HepG2 (cell line): ENCODE measurements around the gene LSM2. TPM values are rescaled to one million over a fixed set of nuclear protein-coding genes. Genes with fewer than 3 reads are reported as not detected.

Experiments used
- ATAC-seq: fragments of 200-7000 bp; cut with Tn5 transposase; 3 replicates; pipeline ENCODE4 v1.9.1; 2020; ENCODE audit warnings: mild to moderate bottlenecking, moderate library complexity
- BruUV-seq: library from RNA; stranded (reverse); fragments of 400-500 nt; replicated peaks from 2 replicates; lab custom pipeline; 2021; lab: Mats Ljungman, UMichigan
- CTCF ChIA-PET: fragments of 300-600 bp; formaldehyde crosslinking; extraction: SDS; loops from one replicate; lab custom pipeline; 2021; ENCODE audit warnings: low total read pairs, inconsistent platforms, low intra/inter-chr PET ratio; lab: Yijun Ruan, JAX
- POLR2A ChIA-PET: fragments of 350-600 bp; sonication (Branson Sonifier 250); formaldehyde crosslinking; loops from one replicate; lab custom pipeline; 2020; ENCODE audit warnings: antibody characterized with exemption, inconsistent platforms; lab: Yijun Ruan, JAX
- DNase-seq: peaks from one replicate; pipeline ENCODE4 v3.0.0-alpha.2; 2015; ENCODE audit warnings: low spot score
- FAIRE-seq: peaks from 3 replicates; lab custom pipeline; 2011; peaks lifted over from hg19 to GRCh38; lab: Jason Lieb, UNC
- H2AFZ ChIP-seq: one replicate; pipeline ENCODE4 v1.6.1; 2011; ENCODE audit warnings: low read length, inconsistent platforms
- H3K27ac ChIP-seq: fragments of 300-600 bp; 3 replicates; pipeline ENCODE4 v1.8.0; 2011; ENCODE audit warnings: mixed run types, mild to moderate bottlenecking, mixed read lengths, low read length, inconsistent platforms; ENCODE audit not compliant: insufficient read depth; ENCODE audit errors: extremely low read length
- H3K27me3 ChIP-seq, 2 experiments: fragments of 200-600 bp in 1 of 2; 2 replicates in 1 of 2; 3 replicates in 1 of 2; pipeline versions ENCODE4 v1.6.0 to v1.8.0; 2011; ENCODE audit warnings: low read length in 2 of 2, mild to moderate bottlenecking in 2 of 2, moderate library complexity in 2 of 2, inconsistent platforms in 1 of 2; ENCODE audit not compliant: insufficient read depth in 2 of 2, control insufficient read depth in 1 of 2
- H3K36me3 ChIP-seq, 2 experiments: fragments of 200-600 bp in 1 of 2; replicated peaks in 1 of 2; 2 replicates in 1 of 2; 3 replicates in 1 of 2; pipeline versions ENCODE4 v1.5.1 to v1.8.0; 2011; ENCODE audit warnings: low read length in 2 of 2, inconsistent platforms in 1 of 2; ENCODE audit not compliant: insufficient read depth in 2 of 2, control insufficient read depth in 1 of 2
- H3K4me1 ChIP-seq: 2 replicates; pipeline ENCODE4 v1.5.1; 2012; ENCODE audit warnings: low read length, inconsistent platforms; ENCODE audit not compliant: insufficient read depth
- H3K4me2 ChIP-seq: 2 replicates; pipeline ENCODE4 v1.6.0; 2011; ENCODE audit warnings: low read depth, low read length, inconsistent platforms
- H3K4me3 ChIP-seq, 3 experiments: fragments of 200-600 bp in 1 of 3; sonication (generic), shearing (Covaris generic) in 1 of 3; replicated peaks in 1 of 3; 2 replicates each; pipeline ENCODE4 v1.5.1; 2011 to 2016; ENCODE audit warnings: low read length in 3 of 3, inconsistent platforms in 2 of 3, low read depth in 2 of 3, mild to moderate bottlenecking in 2 of 3, control low read depth in 1 of 3, mixed read lengths in 1 of 3; ENCODE audit not compliant: insufficient read depth in 1 of 3
- H3K79me2 ChIP-seq: one replicate; pipeline ENCODE4 v1.6.1; 2011; ENCODE audit warnings: low read length, inconsistent platforms; ENCODE audit not compliant: insufficient read depth
- H3K9ac ChIP-seq: 2 replicates; pipeline ENCODE4 v1.6.0; 2011; ENCODE audit warnings: mild to moderate bottlenecking, low read depth, low read length, inconsistent platforms; ENCODE audit not compliant: insufficient read depth
- H3K9me3 ChIP-seq: 2 replicates; pipeline ENCODE4 v1.5.1; 2012; ENCODE audit warnings: mild to moderate bottlenecking, low read length
- H4K20me1 ChIP-seq: 2 replicates; pipeline ENCODE4 v1.6.0; 2011; ENCODE audit warnings: inconsistent platforms, mild to moderate bottlenecking, low read length, moderate library complexity; ENCODE audit not compliant: insufficient read depth
- ATF4 ChIP-seq, 2 experiments: fragments of 450-650 bp in 1 of 2; sonication (generic) in 1 of 2; formaldehyde crosslinking; IDR thresholded peaks; 2 replicates each; pipeline versions ENCODE4 v1.5.0 to v1.8.0; 2020 to 2022; ENCODE audit warnings: mild to moderate bottlenecking in 1 of 2, missing genetic modification reagents in 1 of 2
- PHF8 ChIP-seq: sonication (generic); formaldehyde crosslinking; IDR thresholded peaks from 2 replicates; pipeline ENCODE4 v1.5.0; 2020; ENCODE audit warnings: missing genetic modification reagents
- POLR2A ChIP-seq, 2 experiments: IDR thresholded peaks; 2 replicates each; pipeline ENCODE4 v1.6.1; 2011; ENCODE audit warnings: low read depth in 2 of 2, low read length in 2 of 2, mild to moderate bottlenecking in 1 of 2, moderate library complexity in 1 of 2; ENCODE audit not compliant: insufficient read depth in 1 of 2
- REPIN1 ChIP-seq: sonication (generic); formaldehyde crosslinking; IDR thresholded peaks from 2 replicates; pipeline ENCODE4 v1.8.0; 2022; ENCODE audit warnings: missing genetic modification reagents, low read depth, mild to moderate bottlenecking, borderline replicate concordance
- RFXAP ChIP-seq: sonication (generic); formaldehyde crosslinking; IDR thresholded peaks from 2 replicates; pipeline ENCODE4 v1.4.0; 2020; ENCODE audit warnings: missing genetic modification reagents, borderline replicate concordance
- TEAD2 ChIP-seq: sonication (generic); formaldehyde crosslinking; IDR thresholded peaks from 2 replicates; pipeline ENCODE4 v1.9.0; 2021; ENCODE audit warnings: missing genetic modification reagents
- ZBTB26 ChIP-seq: IDR thresholded peaks from 2 replicates; pipeline ENCODE4 v1.6.1; 2016; ENCODE audit warnings: missing compliant biosample characterization, missing genetic modification reagents, borderline replicate concordance
- ZC3H13 ChIP-seq: sonication (generic); formaldehyde crosslinking; IDR thresholded peaks from 2 replicates; pipeline ENCODE4 v1.8.1; 2023; ENCODE audit warnings: mild to moderate bottlenecking, missing genetic modification reagents, moderate library complexity
- ZFP90 ChIP-seq: sonication (generic); formaldehyde crosslinking; IDR thresholded peaks from 2 replicates; pipeline ENCODE4 v1.8.0; 2022; ENCODE audit warnings: missing genetic modification reagents, mild to moderate bottlenecking, inconsistent platforms, borderline replicate concordance
- ZNF281 ChIP-seq: sonication (generic); formaldehyde crosslinking; IDR thresholded peaks from 2 replicates; pipeline ENCODE4 v1.4.0; 2020; ENCODE audit warnings: missing genetic modification reagents, borderline replicate concordance
- ZNF564 ChIP-seq: sonication (generic); formaldehyde crosslinking; IDR thresholded peaks from 2 replicates; pipeline ENCODE4 v1.8.1; 2023; ENCODE audit warnings: mild to moderate bottlenecking, missing genetic modification reagents
- WGBS: methylation state at CpG from one replicate; pipeline ENCODE4 v1.1.6; 2017; ENCODE audit warnings: low lambda C conversion rate; 5-methylcytosine and 5-hydroxymethylcytosine counted together
- in situ Hi-C: cut with HindIII; loops from 2 replicates; pipeline ENCODE4 v1.10.0; 2017; ENCODE audit warnings: low pct_unique_long_range_greater_than_20kb; ENCODE audit not compliant: extremely low pct_ligation_motif_present
- intact Hi-C: fragments of 100-400 bp; cut with micrococcal nuclease; formaldehyde crosslinking; loops from one replicate; pipeline ENCODE4 v1.10.0; 2022; ENCODE audit not compliant: unreplicated experiment
- polyA plus RNA-seq, 8 experiments: library from polyadenylated mRNA; depleted of rRNA in 3 of 8; stranded (reverse) in 7 of 8; unstranded in 1 of 8; fragments of >200 nt; fragmentation: Illumina TruSeq in 4 of 8; extraction: Trizol in 4 of 8; gene quantifications; 2 replicates each; pipeline versions ENCODE4 v1.2.1 to v1.2.3, GENCODE V29; 2011 to 2016; ENCODE audit warnings: low read depth in 4 of 8, missing spikeins in 1 of 8, mixed read lengths in 1 of 8; ENCODE audit not compliant: insufficient read depth in 1 of 8
- total RNA-seq, 5 experiments: library from RNA; depleted of rRNA; stranded (reverse); fragments of >200 nt; fragmentation: Illumina TruSeq; extraction: Trizol; gene quantifications; 2 replicates each; pipeline ENCODE4 v1.2.3, GENCODE V29; 2016; ENCODE audit warnings: low read depth in 1 of 5
- TF ChIP-seq, protein P1 (sequence below): sonication (generic); formaldehyde crosslinking; IDR thresholded peaks from 2 replicates; pipeline ENCODE4 v1.4.0; 2020; ENCODE audit warnings: missing genetic modification reagents, low read depth, mild to moderate bottlenecking, borderline replicate concordance
- TF ChIP-seq, protein P2 (sequence below): sonication (generic); formaldehyde crosslinking; IDR thresholded peaks from 2 replicates; pipeline ENCODE4 v1.4.0; 2020; ENCODE audit warnings: missing genetic modification reagents, borderline replicate concordance

Gene LSM2
- total and polyA plus RNA-seq, 2 of the 13 experiments (the other 11 are each of a cell fraction or from before 2014, with no cell fraction given): 69.4 to 90.5 TPM

DNA sequence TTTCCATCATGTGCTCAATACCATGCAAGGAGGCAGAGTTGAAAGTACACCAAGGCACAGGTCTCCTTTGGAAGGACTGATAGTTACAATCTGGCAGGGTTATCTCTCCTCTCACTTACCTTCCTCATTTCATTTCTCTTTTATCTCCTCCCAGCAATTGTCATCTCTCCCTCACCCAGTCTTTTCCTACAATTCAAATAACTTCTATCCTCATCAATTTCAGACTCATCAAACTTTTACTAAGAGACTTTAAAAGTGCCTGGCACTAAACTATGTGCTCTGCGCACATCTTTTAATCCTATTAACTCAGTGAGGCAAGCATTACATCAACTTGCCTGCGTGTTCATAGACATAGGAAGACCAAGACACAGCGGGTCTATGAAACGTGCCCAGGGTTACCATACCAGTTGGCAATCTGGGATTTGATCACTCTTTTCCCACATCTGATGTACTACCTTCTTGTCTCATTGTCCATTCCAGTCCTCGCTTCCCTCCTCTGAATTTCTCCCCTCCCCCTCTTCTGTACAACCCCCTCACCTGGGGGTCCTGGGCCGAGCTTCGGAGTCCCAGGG is 12.4 kb downstream of the LSM2 start:
- Histone ChIP-seq H3K4me1 (peaks cover 25% of the 10 kb centered on the region), H4K20me1 (no peaks in the 10 kb centered on the region), H3K27ac (peak overlapping the region; percentile 76), H2AFZ (peak overlapping the region; percentile 28), H3K36me3 (peaks cover 7 to 30% of the 10 kb centered on the region in 2 experiments), H3K27me3 (no peaks in the 10 kb centered on the region; a peak in 1 of 5 replicates), H3K9me3 (no peaks in the 10 kb centered on the region), H3K4me2 (peak overlapping the region; percentile 95), H3K9ac (peak overlapping the region; percentile 92), H3K79me2 (peaks cover 22% of the 10 kb centered on the region), H3K4me3 (peak overlapping the region; percentile 89 to 98 (median 98))
- peak; percentile 28 for FAIRE-seq
- in situ Hi-C loops (no loop called here), intact Hi-C loops (loop anchor here (2.0 kb wide), 1 partner anchor 20 kb away; the partner anchor contains the start of genes HSPA1A and HSPA1L)
- peak; percentile 6 for ATAC-seq
- whole genome bisulfite sequencing: 9% methylated on average over 7 of the region's 7 CpGs
- no peak for DNase-seq
- ChIA-PET CTCF (no interaction called here), POLR2A (interaction anchor here (1.0 to 4.3 kb wide), 13 partner anchors 8 to 113 kb away, joined by 3 to 77 read pairs (median 11); partner anchors contain the start of genes ABHD16A, CLIC1, HSPA1A and HSPA1B)
- BruUV-seq: TSS peak; percentile 62
- peak; percentile 61; the same call in 1 of the 2 replicates for TF ChIP-seq ZFP90 (CRISPR knock-in tag)
- TF ChIP-seq RFXAP (CRISPR knock-in tag): no peak
- TF ChIP-seq PHF8 (CRISPR knock-in tag): no peak
- 0 out of 2 replicates have a peak, but pooled peaks have one; percentile 18 for TF ChIP-seq REPIN1 (CRISPR knock-in tag)
- peak; percentile 52 for TF ChIP-seq ZNF281 (CRISPR knock-in tag)
- TF ChIP-seq, protein P1, sequence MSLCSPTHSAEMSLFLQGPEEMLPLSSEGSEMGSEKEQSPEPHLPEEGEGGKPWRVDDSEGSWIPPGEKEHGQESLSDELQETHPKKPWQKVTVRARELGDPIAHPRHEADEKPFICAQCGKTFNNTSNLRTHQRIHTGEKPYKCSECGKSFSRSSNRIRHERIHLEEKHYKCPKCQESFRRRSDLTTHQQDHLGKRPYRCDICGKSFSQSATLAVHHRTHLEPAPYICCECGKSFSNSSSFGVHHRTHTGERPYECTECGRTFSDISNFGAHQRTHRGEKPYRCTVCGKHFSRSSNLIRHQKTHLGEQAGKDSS (CRISPR knock-in tag): no peak
- TF ChIP-seq POLR2A (IDR thresholded peaks at IDR 0.05; ENCODE audit: insufficient read depth in 1 of 2, low read depth in 2 of 2, low read length in 2 of 2): peak in 1 of 2 experiments; percentile 38; a peak in 1 of 4 replicates
- TF ChIP-seq ATF4 (CRISPR knock-in tag; IDR thresholded peaks at IDR 0.05): peak in 1 of 2 experiments; percentile 40; a peak in 1 of 4 replicates
- 0 out of 2 replicates have a peak, but pooled peaks have one; percentile 29 for TF ChIP-seq ZBTB26 (CRISPR knock-in tag)
- TF ChIP-seq ZNF564 (CRISPR knock-in tag): no peak
- TF ChIP-seq ZC3H13 (CRISPR knock-in tag): 0 out of 2 replicates have a peak, but pooled peaks have one; percentile 26
- 0 out of 2 replicates have a peak, but pooled peaks have one; percentile 40 for TF ChIP-seq TEAD2 (CRISPR knock-in tag)
- TF ChIP-seq, protein P2, sequence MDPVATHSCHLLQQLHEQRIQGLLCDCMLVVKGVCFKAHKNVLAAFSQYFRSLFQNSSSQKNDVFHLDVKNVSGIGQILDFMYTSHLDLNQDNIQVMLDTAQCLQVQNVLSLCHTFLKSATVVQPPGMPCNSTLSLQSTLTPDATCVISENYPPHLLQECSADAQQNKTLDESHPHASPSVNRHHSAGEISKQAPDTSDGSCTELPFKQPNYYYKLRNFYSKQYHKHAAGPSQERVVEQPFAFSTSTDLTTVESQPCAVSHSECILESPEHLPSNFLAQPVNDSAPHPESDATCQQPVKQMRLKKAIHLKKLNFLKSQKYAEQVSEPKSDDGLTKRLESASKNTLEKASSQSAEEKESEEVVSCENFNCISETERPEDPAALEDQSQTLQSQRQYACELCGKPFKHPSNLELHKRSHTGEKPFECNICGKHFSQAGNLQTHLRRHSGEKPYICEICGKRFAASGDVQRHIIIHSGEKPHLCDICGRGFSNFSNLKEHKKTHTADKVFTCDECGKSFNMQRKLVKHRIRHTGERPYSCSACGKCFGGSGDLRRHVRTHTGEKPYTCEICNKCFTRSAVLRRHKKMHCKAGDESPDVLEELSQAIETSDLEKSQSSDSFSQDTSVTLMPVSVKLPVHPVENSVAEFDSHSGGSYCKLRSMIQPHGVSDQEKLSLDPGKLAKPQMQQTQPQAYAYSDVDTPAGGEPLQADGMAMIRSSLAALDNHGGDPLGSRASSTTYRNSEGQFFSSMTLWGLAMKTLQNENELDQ (CRISPR knock-in tag): no peak
